ENCODE results near the gene PIEZO2. TPM values are rescaled to one million over a fixed set of nuclear protein-coding genes. Genes with fewer than 3 reads are reported as not detected.

PIEZO2 gene
- total and polyA plus RNA-seq, 2 donors (not counting 1 experiment from before 2014, with no cell fraction given), result not detected

DNA sequence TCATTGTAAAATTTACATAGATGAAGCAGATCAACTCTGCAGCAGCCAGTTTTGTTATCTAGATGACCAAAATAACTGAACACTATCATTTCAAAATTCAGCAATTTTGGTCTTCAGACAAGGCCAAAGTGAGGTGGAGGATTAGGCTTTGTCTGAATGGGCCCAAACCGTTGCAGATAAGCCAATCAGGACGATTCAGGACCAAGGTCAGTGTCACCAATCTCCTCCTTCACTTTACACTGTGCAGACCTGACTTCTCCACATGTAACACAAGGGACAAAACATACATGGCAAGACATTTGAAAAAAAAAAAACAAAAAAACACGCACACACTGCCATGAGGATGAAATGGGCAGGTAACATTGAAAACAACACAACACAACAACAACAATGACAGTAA, 412.4 kb downstream of the PIEZO2 start:
- H2AFZ ChIP-seq (ENCODE audit: insufficient read depth, low read depth, low read length, poor library complexity, severe bottlenecking), result no peak overlapping the region
- ChIA-PET CTCF (no interaction called here), POLR2A (no interaction called here)
- intact Hi-C loops (cut with micrococcal nuclease), result no loop called here
- DNase-seq, result no peak
- TF ChIP-seq EZH2 (IDR thresholded peaks at IDR 0.05; ENCODE audit: borderline replicate concordance, insufficient read depth, low read depth, low read length, poor library complexity, severe bottlenecking), result no peak
- TF ChIP-seq, protein P1, sequence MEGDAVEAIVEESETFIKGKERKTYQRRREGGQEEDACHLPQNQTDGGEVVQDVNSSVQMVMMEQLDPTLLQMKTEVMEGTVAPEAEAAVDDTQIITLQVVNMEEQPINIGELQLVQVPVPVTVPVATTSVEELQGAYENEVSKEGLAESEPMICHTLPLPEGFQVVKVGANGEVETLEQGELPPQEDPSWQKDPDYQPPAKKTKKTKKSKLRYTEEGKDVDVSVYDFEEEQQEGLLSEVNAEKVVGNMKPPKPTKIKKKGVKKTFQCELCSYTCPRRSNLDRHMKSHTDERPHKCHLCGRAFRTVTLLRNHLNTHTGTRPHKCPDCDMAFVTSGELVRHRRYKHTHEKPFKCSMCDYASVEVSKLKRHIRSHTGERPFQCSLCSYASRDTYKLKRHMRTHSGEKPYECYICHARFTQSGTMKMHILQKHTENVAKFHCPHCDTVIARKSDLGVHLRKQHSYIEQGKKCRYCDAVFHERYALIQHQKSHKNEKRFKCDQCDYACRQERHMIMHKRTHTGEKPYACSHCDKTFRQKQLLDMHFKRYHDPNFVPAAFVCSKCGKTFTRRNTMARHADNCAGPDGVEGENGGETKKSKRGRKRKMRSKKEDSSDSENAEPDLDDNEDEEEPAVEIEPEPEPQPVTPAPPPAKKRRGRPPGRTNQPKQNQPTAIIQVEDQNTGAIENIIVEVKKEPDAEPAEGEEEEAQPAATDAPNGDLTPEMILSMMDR (IDR thresholded peaks at IDR 0.05), result no peak
- peaks cover 0 to 2% (median 0%) of the 10 kb centered on the region in 4 experiments for H3K27me3 ChIP-seq (replicated peaks in 1 of 4; ENCODE audit: control extremely low read depth in 1 of 4, control insufficient read depth in 3 of 4, insufficient read depth in 4 of 4, low read length in 3 of 4)
- H3K4me3 Mint-ChIP-seq, result no peak overlapping the region
- no peak overlapping the region for H3K9ac ChIP-seq (ENCODE audit: low read length)
- no peaks in the 10 kb centered on the region for H3K4me1 Mint-ChIP-seq
- no peaks in the 10 kb centered on the region for H3K36me3 ChIP-seq (replicated peaks in 1 of 2; ENCODE audit: control extremely low read depth in 1 of 2, control insufficient read depth in 1 of 2, extremely low read depth in 1 of 2, insufficient read depth in 2 of 2, low read length in 1 of 2)
- no peaks in the 10 kb centered on the region for H3K4me1 ChIP-seq (ENCODE audit: control insufficient read depth in 2 of 2, insufficient read depth in 2 of 2, low read length in 2 of 2)
- no peak overlapping the region for H3K4me2 ChIP-seq (replicated peaks; ENCODE audit: low read depth, low read length, poor library complexity, severe bottlenecking)
- H3K9me3 Mint-ChIP-seq (ENCODE audit: insufficient read depth), result no peaks in the 10 kb centered on the region
- no peak overlapping the region for H3K4me3 ChIP-seq (ENCODE audit: control extremely low read depth in 1 of 5, extremely low read depth in 1 of 5, insufficient read depth in 1 of 5, low read depth in 2 of 5, low read length in 4 of 5)
- H4K20me1 ChIP-seq (ENCODE audit: control insufficient read depth, insufficient read depth, low read length, poor library complexity, severe bottlenecking), result no peaks in the 10 kb centered on the region
- no peak for ATAC-seq (ENCODE audit: low read depth)
- 70% methylated on average over 2 of the region's 3 CpGs for WGBS (ENCODE audit: insufficient coverage)
- H3K27ac Mint-ChIP-seq, result no peak overlapping the region
- peaks cover 7% of the 10 kb centered on the region for H3K27me3 Mint-ChIP-seq
- no peak overlapping the region for H3K27ac ChIP-seq (ENCODE audit: low read length in 2 of 2)
- H3K9me3 ChIP-seq (ENCODE audit: control extremely low read depth in 1 of 3, control insufficient read depth in 2 of 3, insufficient read depth in 1 of 3, low read length in 2 of 3), result no peaks in the 10 kb centered on the region
- no peaks in the 10 kb centered on the region for H3K79me2 ChIP-seq (ENCODE audit: control insufficient read depth, insufficient read depth, low read length)

GRCh38 chr18:10732990-10733389, 416.4 kb downstream of the PIEZO2 start:
- Histone ChIP-seq H3K4me1 (ENCODE audit: control insufficient read depth in 2 of 2, insufficient read depth in 2 of 2, low read length in 2 of 2) (no peaks in the 10 kb centered on the region), H3K4me3 (ENCODE audit: control extremely low read depth in 1 of 5, extremely low read depth in 1 of 5, insufficient read depth in 1 of 5, low read depth in 2 of 5, low read length in 4 of 5) (no peak overlapping the region), H3K9ac (ENCODE audit: low read length) (no peak overlapping the region), H3K4me2 (replicated peaks; ENCODE audit: low read depth, low read length, poor library complexity, severe bottlenecking) (no peak overlapping the region), H2AFZ (ENCODE audit: insufficient read depth, low read depth, low read length, poor library complexity, severe bottlenecking) (no peak overlapping the region), H3K27me3 (replicated peaks in 1 of 4; ENCODE audit: control extremely low read depth in 1 of 4, control insufficient read depth in 3 of 4, insufficient read depth in 4 of 4, low read length in 3 of 4) (peaks cover 0 to 2% (median 0%) of the 10 kb centered on the region in 4 experiments), H3K9me3 (ENCODE audit: control extremely low read depth in 1 of 3, control insufficient read depth in 2 of 3, insufficient read depth in 1 of 3, low read length in 2 of 3) (no peaks in the 10 kb centered on the region), H4K20me1 (ENCODE audit: control insufficient read depth, insufficient read depth, low read length, poor library complexity, severe bottlenecking) (no peaks in the 10 kb centered on the region), H3K27ac (ENCODE audit: low read length in 2 of 2) (no peak overlapping the region), H3K79me2 (ENCODE audit: control insufficient read depth, insufficient read depth, low read length) (no peaks in the 10 kb centered on the region), H3K36me3 (replicated peaks in 1 of 2; ENCODE audit: control extremely low read depth in 1 of 2, control insufficient read depth in 1 of 2, extremely low read depth in 1 of 2, insufficient read depth in 2 of 2, low read length in 1 of 2) (no peaks in the 10 kb centered on the region)
- Mint-ChIP-seq H3K27ac (no peak overlapping the region), H3K27me3 (no peaks in the 10 kb centered on the region), H3K9me3 (ENCODE audit: insufficient read depth) (no peaks in the 10 kb centered on the region), H3K4me1 (no peaks in the 10 kb centered on the region), H3K4me3 (no peak overlapping the region)
- ChIA-PET POLR2A (no interaction called here), CTCF (no interaction called here)
- TF ChIP-seq, protein P1 (IDR thresholded peaks at IDR 0.05), result no peak
- TF ChIP-seq EZH2 (IDR thresholded peaks at IDR 0.05; ENCODE audit: borderline replicate concordance, insufficient read depth, low read depth, low read length, poor library complexity, severe bottlenecking), result no peak
- intact Hi-C loops (cut with micrococcal nuclease), result no loop called here
- ATAC-seq (ENCODE audit: low read depth) (no peak), DNase-seq (no peak)
- 38% methylated on average over 2 of the region's 4 CpGs for WGBS (ENCODE audit: insufficient coverage)

All from B cell (primary cell).